Measurements from ENCODE around the gene BMP4. TPM values are rescaled to one million over a fixed set of nuclear protein-coding genes. Genes with fewer than 3 reads are reported as not detected.
A peak's percentile ranks its signal among the peaks of the same experiment; 100 is the strongest.

Gene BMP4
- total and polyA plus RNA-seq, 2 of the 13 experiments (the other 11 are each of a cell fraction or from before 2014, with no cell fraction given): 56.4 to 169 TPM

DNA sequence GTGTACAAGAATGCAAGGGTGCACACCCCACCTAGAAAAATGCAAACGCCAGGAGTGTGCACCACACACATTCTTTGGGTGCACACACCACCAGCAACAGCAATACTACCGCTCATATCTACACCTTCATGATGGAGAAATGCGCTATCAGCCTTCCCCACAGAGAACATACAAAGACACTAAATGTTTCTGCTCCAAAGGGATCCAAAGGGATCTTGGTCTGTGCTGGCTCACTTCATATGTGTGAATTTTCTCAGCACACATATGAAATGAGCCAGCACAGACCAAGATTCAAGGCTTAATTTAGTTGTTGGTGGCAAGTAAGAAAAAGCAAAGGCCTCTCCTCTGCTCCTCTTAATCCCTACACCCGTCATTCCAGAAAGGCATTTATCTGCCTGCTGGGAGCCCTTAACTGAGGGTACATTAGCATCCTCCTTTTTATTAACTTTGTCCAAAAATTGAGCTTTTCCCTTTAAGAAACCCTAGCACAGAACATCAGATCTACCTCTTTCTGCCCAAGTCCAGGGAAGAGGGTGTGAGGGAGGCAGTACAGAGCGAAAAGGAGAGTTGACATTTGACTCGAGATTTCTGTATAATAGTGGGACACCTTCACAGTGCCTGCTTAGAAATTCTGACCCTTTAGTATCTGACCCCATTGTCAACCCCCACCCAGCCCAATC is 8.3 kb downstream of the BMP4 start:
- 84% methylated on average over 6 of the region's 6 CpGs for WGBS (ENCODE audit: low lambda C conversion rate)

More for the DNA sequence above, 8.3 kb downstream of the BMP4 start:
- in situ Hi-C loops (cut with HindIII; ENCODE audit: extremely low pct_ligation_motif_present, low pct_unique_long_range_greater_than_20kb): loop anchor here (10.0 kb wide), 1 partner anchor 334 kb away; no protein-coding TSS in a partner anchor
- CTCF ChIA-PET (ENCODE audit: low intra/inter-chr PET ratio, low total read pairs): no interaction called here
- H3K4me2 ChIP-seq (ENCODE audit: low read depth, low read length): no peak overlapping the region
- no peaks in the 10 kb centered on the region for H3K9me3 ChIP-seq (ENCODE audit: low read length)
- intact Hi-C loops (cut with micrococcal nuclease; ENCODE audit: unreplicated experiment): loop anchor here (10.0 kb wide), 2 partner anchors 64 to 514 kb away; no protein-coding TSS in a partner anchor
- peaks cover 19 to 38% of the 10 kb centered on the region in 2 experiments for H3K36me3 ChIP-seq (replicated peaks in 1 of 2; ENCODE audit: control insufficient read depth in 1 of 2, insufficient read depth in 2 of 2, low read length in 2 of 2)
- no peak overlapping the region for H3K4me3 ChIP-seq (replicated peaks in 1 of 3; ENCODE audit: insufficient read depth in 1 of 3, low read depth in 2 of 3, low read length in 3 of 3)
- ATAC-seq (peak; percentile 15; the same call in 2 of the 3 replicates), DNase-seq (ENCODE audit: low spot score) (no peak), FAIRE-seq (no peak)
- BruUV-seq (replicated peaks): no TSS peak
- peaks cover 76% of the 10 kb centered on the region for H3K4me1 ChIP-seq (ENCODE audit: insufficient read depth, low read length)
- TF ChIP-seq RBM22 (optimal IDR thresholded peaks at IDR 0.05; ENCODE audit: low read length) (peak; percentile 61), POLR2A (IDR thresholded peaks at IDR 0.05; ENCODE audit: insufficient read depth in 1 of 2, low read depth in 2 of 2, low read length in 2 of 2) (peak in 1 of 2 experiments; percentile 19; a peak in 2 of 4 replicates), RBFOX2 (IDR thresholded peaks at IDR 0.05; ENCODE audit: low read depth, low read length) (0 out of 2 replicates have a peak, but pooled peaks have one; percentile 29), POLR2AphosphoS5 (IDR thresholded peaks at IDR 0.05; ENCODE audit: low read depth, low read length) (peak; percentile 61), ZNF180 (CRISPR knock-in tag; IDR thresholded peaks at IDR 0.05; ENCODE audit: borderline replicate concordance, low read depth) (no peak), MTERF4 (CRISPR knock-in tag; IDR thresholded peaks at IDR 0.05) (no peak), POLR2G (IDR thresholded peaks at IDR 0.05; ENCODE audit: low read depth, low read length) (peak; percentile 61), ZSCAN22 (CRISPR knock-in tag; IDR thresholded peaks at IDR 0.05) (no peak), ZNF205 (CRISPR knock-in tag; IDR thresholded peaks at IDR 0.05) (no peak), PAF1 (CRISPR knock-in tag; IDR thresholded peaks at IDR 0.05) (0 out of 2 replicates have a peak, but pooled peaks have one; percentile 35)
- TF ChIP-seq, protein P1, sequence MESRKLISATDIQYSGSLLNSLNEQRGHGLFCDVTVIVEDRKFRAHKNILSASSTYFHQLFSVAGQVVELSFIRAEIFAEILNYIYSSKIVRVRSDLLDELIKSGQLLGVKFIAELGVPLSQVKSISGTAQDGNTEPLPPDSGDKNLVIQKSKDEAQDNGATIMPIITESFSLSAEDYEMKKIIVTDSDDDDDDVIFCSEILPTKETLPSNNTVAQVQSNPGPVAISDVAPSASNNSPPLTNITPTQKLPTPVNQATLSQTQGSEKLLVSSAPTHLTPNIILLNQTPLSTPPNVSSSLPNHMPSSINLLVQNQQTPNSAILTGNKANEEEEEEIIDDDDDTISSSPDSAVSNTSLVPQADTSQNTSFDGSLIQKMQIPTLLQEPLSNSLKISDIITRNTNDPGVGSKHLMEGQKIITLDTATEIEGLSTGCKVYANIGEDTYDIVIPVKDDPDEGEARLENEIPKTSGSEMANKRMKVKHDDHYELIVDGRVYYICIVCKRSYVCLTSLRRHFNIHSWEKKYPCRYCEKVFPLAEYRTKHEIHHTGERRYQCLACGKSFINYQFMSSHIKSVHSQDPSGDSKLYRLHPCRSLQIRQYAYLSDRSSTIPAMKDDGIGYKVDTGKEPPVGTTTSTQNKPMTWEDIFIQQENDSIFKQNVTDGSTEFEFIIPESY (CRISPR knock-in tag; IDR thresholded peaks at IDR 0.05): peak; percentile 71
- peaks cover 29% of the 10 kb centered on the region for H3K79me2 ChIP-seq (ENCODE audit: insufficient read depth, low read length)
- peak overlapping the region; percentile 17 for H3K27ac ChIP-seq (ENCODE audit: extremely low read length, insufficient read depth, low read length)
- no peak overlapping the region for H2AFZ ChIP-seq (ENCODE audit: low read length)
- H4K20me1 ChIP-seq (ENCODE audit: insufficient read depth, low read length): peaks cover 24% of the 10 kb centered on the region; the same call in 1 of the 2 replicates
- no peaks in the 10 kb centered on the region for H3K27me3 ChIP-seq (ENCODE audit: control insufficient read depth in 1 of 2, insufficient read depth in 2 of 2, low read length in 2 of 2)
- POLR2A ChIA-PET: interaction anchor here (1.2 to 1.7 kb wide), 4 partner anchors 8 to 381 kb away, joined by 3 to 10 read pairs (median 4); partner anchors contain the start of gene BMP4
- H3K9ac ChIP-seq (ENCODE audit: insufficient read depth, low read depth, low read length): no peak overlapping the region

All from HepG2 (cell line).